Measurements from ENCODE around the gene ARHGAP20. TPM values are rescaled to one million over a fixed set of nuclear protein-coding genes. Genes with fewer than 3 reads are reported as not detected.

The ARHGAP20 gene
- total RNA-seq, 2 experiments from 2014 or later, result not detected

DNA sequence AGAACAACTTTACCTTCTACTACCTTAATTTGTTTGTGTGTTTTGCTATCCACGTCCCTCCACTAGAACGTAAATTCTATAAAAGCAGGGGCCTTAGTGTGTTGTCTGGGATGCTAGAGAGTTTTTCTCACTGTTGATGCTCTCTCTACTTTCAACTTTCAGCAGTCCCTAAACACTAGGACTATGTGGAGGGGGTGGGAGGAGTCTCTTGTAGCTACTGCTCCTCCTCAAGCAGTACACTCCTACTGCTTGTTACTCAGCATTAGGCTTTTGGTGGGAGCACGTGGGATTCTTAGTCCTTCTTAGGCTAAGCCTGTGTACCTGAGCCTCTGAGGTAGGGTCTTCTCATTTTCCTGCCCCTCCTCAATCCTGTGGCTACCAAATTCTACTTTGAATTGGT is 56.3 kb downstream of the ARHGAP20 start:
- no TSS peak for BruUV-seq (replicated peaks)
- TF ChIP-seq, protein P1, sequence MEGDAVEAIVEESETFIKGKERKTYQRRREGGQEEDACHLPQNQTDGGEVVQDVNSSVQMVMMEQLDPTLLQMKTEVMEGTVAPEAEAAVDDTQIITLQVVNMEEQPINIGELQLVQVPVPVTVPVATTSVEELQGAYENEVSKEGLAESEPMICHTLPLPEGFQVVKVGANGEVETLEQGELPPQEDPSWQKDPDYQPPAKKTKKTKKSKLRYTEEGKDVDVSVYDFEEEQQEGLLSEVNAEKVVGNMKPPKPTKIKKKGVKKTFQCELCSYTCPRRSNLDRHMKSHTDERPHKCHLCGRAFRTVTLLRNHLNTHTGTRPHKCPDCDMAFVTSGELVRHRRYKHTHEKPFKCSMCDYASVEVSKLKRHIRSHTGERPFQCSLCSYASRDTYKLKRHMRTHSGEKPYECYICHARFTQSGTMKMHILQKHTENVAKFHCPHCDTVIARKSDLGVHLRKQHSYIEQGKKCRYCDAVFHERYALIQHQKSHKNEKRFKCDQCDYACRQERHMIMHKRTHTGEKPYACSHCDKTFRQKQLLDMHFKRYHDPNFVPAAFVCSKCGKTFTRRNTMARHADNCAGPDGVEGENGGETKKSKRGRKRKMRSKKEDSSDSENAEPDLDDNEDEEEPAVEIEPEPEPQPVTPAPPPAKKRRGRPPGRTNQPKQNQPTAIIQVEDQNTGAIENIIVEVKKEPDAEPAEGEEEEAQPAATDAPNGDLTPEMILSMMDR (conservative IDR thresholded peaks at IDR 0.05; ENCODE audit: low read length), result no peak
- TF ChIP-seq EZH2phosphoT487 (IDR thresholded peaks at IDR 0.05; ENCODE audit: borderline replicate concordance, low read depth, low read length), result no peak

DNA sequence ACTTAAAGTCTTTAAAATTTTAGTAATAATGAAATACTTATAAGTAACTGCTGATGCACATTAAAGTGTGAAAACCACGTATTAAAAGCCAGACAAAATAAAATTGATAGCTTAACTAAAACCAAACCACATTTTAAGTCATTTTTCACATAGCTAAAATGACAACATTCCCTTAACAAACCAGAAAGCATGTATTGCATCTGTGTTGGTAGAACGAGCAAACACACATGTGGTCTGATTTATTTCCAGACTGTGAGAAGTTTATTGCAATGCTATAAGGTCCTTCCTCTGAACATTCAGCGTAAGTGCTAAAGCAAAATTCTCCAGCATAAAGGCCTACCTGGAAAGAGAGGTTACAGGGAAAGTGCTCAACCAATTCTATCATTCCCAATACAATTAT is 57.8 kb downstream of the ARHGAP20 start:
- no peak overlapping the region for H3K4me3 ChIP-seq (ENCODE audit: low read depth, low read length, poor library complexity, severe bottlenecking)
- intact Hi-C loops (cut with micrococcal nuclease; ENCODE audit: unreplicated experiment), result no loop called here

More for the DNA sequence above, 56.3 kb downstream of the ARHGAP20 start:
- Histone ChIP-seq H2AFZ (ENCODE audit: low read length) (no peak overlapping the region), H3K36me3 (ENCODE audit: insufficient read depth, low read length) (no peaks in the 10 kb centered on the region), H3K4me1 (ENCODE audit: insufficient read depth, low read length, poor library complexity, severe bottlenecking) (no peaks in the 10 kb centered on the region), H4K20me1 (ENCODE audit: insufficient read depth, low read length) (no peaks in the 10 kb centered on the region), H3K27ac (ENCODE audit: low read depth, low read length, poor library complexity, severe bottlenecking) (no peak overlapping the region), H3K9me3 (ENCODE audit: low read length) (no peaks in the 10 kb centered on the region), H3K79me2 (ENCODE audit: insufficient read depth, low read depth, low read length) (no peaks in the 10 kb centered on the region), H3K9me2 (ENCODE audit: insufficient read depth, low read length) (no peaks in the 10 kb centered on the region), H3K4me3 (ENCODE audit: low read depth, low read length, poor library complexity, severe bottlenecking) (no peak overlapping the region), H3K4me2 (ENCODE audit: low read length) (no peak overlapping the region)
- ChIA-PET CTCF (ENCODE audit: unreplicated experiment) (no interaction called here), POLR2A (no interaction called here)
- DNase-seq (ENCODE audit: low spot score), result no peak
- intact Hi-C loops (cut with micrococcal nuclease; ENCODE audit: unreplicated experiment), result no loop called here

DNA sequence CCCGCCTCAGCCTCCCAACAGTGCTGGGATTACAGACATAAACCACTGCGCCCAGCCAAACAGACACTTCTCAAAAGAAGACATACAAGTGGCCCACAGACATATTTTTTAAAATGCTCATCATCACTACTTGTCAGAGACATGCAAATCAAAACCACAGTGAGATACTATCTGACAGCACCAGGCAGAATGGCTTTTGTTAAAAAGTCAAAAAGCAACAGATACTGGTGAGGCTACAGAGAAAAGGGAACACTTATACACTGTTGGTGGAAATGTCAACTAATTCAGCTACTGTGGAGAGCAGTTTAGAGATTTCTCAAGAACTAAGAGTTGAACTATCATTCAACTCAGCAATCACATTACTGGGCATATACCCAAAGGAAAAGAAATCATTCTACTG is 67.0 kb downstream of the ARHGAP20 start:
- H3K4me2 ChIP-seq (ENCODE audit: low read length), result no peak overlapping the region
- H3K4me3 ChIP-seq (ENCODE audit: low read depth, low read length, poor library complexity, severe bottlenecking), result no peak overlapping the region
- no peaks in the 10 kb centered on the region for H3K4me1 ChIP-seq (ENCODE audit: insufficient read depth, low read length, poor library complexity, severe bottlenecking)
- H3K36me3 ChIP-seq (ENCODE audit: insufficient read depth, low read length), result no peaks in the 10 kb centered on the region
- ChIA-PET CTCF (ENCODE audit: unreplicated experiment) (no interaction called here), POLR2A (no interaction called here)
- H4K20me1 ChIP-seq (ENCODE audit: insufficient read depth, low read length), result no peaks in the 10 kb centered on the region
- TF ChIP-seq, protein P1 (conservative IDR thresholded peaks at IDR 0.05; ENCODE audit: low read length), result no peak
- no peak for TF ChIP-seq EZH2phosphoT487 (IDR thresholded peaks at IDR 0.05; ENCODE audit: borderline replicate concordance, low read depth, low read length)
- no peak overlapping the region for H2AFZ ChIP-seq (ENCODE audit: low read length)
- intact Hi-C loops (cut with micrococcal nuclease; ENCODE audit: unreplicated experiment), result no loop called here
- no peak overlapping the region for H3K27ac ChIP-seq (ENCODE audit: low read depth, low read length, poor library complexity, severe bottlenecking)
- H3K79me2 ChIP-seq (ENCODE audit: insufficient read depth, low read depth, low read length), result no peaks in the 10 kb centered on the region
- BruUV-seq (replicated peaks), result no TSS peak
- no peak for DNase-seq (ENCODE audit: low spot score)
- no peaks in the 10 kb centered on the region for H3K9me3 ChIP-seq (ENCODE audit: low read length)
- H3K9me2 ChIP-seq (ENCODE audit: insufficient read depth, low read length), result no peaks in the 10 kb centered on the region

More for the DNA sequence above, 57.8 kb downstream of the ARHGAP20 start:
- Histone ChIP-seq H3K36me3 (ENCODE audit: insufficient read depth, low read length) (no peaks in the 10 kb centered on the region), H3K4me2 (ENCODE audit: low read length) (no peak overlapping the region), H2AFZ (ENCODE audit: low read length) (no peak overlapping the region), H3K4me1 (ENCODE audit: insufficient read depth, low read length, poor library complexity, severe bottlenecking) (no peaks in the 10 kb centered on the region), H3K27ac (ENCODE audit: low read depth, low read length, poor library complexity, severe bottlenecking) (no peak overlapping the region), H3K79me2 (ENCODE audit: insufficient read depth, low read depth, low read length) (no peaks in the 10 kb centered on the region), H3K9me3 (ENCODE audit: low read length) (no peaks in the 10 kb centered on the region), H3K9me2 (ENCODE audit: insufficient read depth, low read length) (no peaks in the 10 kb centered on the region), H4K20me1 (ENCODE audit: insufficient read depth, low read length) (no peaks in the 10 kb centered on the region)
- TF ChIP-seq EZH2phosphoT487 (IDR thresholded peaks at IDR 0.05; ENCODE audit: borderline replicate concordance, low read depth, low read length), result no peak
- TF ChIP-seq, protein P1 (conservative IDR thresholded peaks at IDR 0.05; ENCODE audit: low read length), result no peak
- no TSS peak for BruUV-seq (replicated peaks)
- ChIA-PET POLR2A (interaction anchor here (0.6 to 1.2 kb wide), 4 partner anchors 10 to 240 kb away, joined by 3 to 4 read pairs (median 3); no protein-coding TSS in a partner anchor), CTCF (ENCODE audit: unreplicated experiment) (no interaction called here)
- DNase-seq (ENCODE audit: low spot score), result no peak
